Measurements from ENCODE around the gene GMCL1. TPM values are rescaled to one million over a fixed set of nuclear protein-coding genes. Genes with fewer than 3 reads are reported as not detected.

Gene GMCL1
- total RNA-seq, 1 donor from 2014 or later, result 16.3 TPM

DNA sequence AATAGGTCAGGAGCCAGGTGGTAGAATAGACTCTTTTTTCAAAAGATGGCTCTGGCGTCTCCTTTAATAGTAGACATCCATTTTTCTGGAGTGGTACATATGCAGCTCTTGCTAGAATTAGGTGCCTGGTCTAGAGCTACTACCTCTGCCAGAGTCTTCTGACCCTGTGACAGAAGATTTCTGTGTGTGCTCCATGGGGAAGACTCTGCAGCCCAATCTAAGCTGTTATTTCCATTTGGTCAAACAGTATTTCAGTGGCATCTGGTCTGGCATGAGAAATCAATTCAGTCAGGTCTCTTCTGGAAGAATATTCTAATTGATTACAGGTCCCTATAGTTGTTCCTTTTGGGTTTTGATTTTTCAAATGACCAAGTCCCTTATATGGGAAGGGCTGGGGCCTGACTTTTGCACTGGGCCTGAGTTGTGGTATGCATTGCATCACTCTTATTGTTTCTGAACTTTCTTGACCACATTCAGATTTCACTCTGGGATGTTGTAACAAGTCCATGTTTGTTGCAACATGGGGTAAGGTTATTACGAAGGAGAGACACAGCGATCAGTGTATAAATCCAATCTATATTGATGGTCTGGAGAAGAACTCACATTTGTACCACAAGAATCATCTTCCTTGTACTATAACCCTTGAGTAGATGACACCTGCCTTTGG, 97.5 kb downstream of the GMCL1 start:
- Mint-ChIP-seq H3K9me3 (no peaks in the 10 kb centered on the region), H3K4me1 (no peaks in the 10 kb centered on the region), H3K4me3 (no peak overlapping the region), H3K27me3 (ENCODE audit: low read depth) (no peaks in the 10 kb centered on the region), H3K27ac (no peak overlapping the region), H3K36me3 (peaks cover 7% of the 10 kb centered on the region)
- DNase-seq (ENCODE audit: low spot score in 2 of 2, unreplicated experiment in 2 of 2), result no peak
- TF ChIP-seq, protein P1, sequence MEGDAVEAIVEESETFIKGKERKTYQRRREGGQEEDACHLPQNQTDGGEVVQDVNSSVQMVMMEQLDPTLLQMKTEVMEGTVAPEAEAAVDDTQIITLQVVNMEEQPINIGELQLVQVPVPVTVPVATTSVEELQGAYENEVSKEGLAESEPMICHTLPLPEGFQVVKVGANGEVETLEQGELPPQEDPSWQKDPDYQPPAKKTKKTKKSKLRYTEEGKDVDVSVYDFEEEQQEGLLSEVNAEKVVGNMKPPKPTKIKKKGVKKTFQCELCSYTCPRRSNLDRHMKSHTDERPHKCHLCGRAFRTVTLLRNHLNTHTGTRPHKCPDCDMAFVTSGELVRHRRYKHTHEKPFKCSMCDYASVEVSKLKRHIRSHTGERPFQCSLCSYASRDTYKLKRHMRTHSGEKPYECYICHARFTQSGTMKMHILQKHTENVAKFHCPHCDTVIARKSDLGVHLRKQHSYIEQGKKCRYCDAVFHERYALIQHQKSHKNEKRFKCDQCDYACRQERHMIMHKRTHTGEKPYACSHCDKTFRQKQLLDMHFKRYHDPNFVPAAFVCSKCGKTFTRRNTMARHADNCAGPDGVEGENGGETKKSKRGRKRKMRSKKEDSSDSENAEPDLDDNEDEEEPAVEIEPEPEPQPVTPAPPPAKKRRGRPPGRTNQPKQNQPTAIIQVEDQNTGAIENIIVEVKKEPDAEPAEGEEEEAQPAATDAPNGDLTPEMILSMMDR (IDR thresholded peaks at IDR 0.05; ENCODE audit: unreplicated experiment), result no peak

Other genes with a start within 250 kb of the GMCL1 start
- gene AAK1, start 185.9 kb upstream of the GMCL1 start, total RNA-seq, result 65.4 to 70.7 TPM (median 66.4 TPM) in 3 replicates
- 41.4 to 45.1 TPM (median 42.2 TPM) in 3 replicates for gene ANXA4, start 87.5 kb upstream of the GMCL1 start, total RNA-seq
- 44.4 to 48.7 TPM (median 45.6 TPM) in 3 replicates for gene SNRNP27, start 64.3 kb downstream of the GMCL1 start, total RNA-seq
- gene MXD1, start 85.4 kb downstream of the GMCL1 start, total RNA-seq, result 8.7 to 10.4 TPM (median 9.7 TPM) in 3 replicates
- gene ASPRV1, start 132.0 kb downstream of the GMCL1 start, total RNA-seq, result 2.6 to 3.6 TPM (median 3.5 TPM) in 3 replicates

Data from mesothelial cell of epicardium (in vitro differentiated cells).